Muscle of arm (tissue), 14 donors: ENCODE data around the gene FMC1. TPM values are rescaled to one million over a fixed set of nuclear protein-coding genes. Genes with fewer than 3 reads are reported as not detected.
"Not testable (repeated sequence)": the region's sequence is repeated elsewhere in the genome, so short reads cannot be mapped to it uniquely, and the experiment has no call there.

Source experiments
- DNase-seq: peaks from one replicate; pipeline ENCODE4 v3.0.0-alpha.2; 2013
- long read RNA-seq, 11 donors: transcript quantifications; one replicate each; lab custom pipeline, GENCODE V29; 2026
- polyA plus RNA-seq, 12 donors: library from polyadenylated mRNA; unstranded; fragments of 120-200 nt; gene quantifications; one replicate each; pipeline ENCODE4 v1.2.1, GENCODE V29; 2013; ENCODE audit not compliant: insufficient read length in 12 of 12

The FMC1 gene, protein sequence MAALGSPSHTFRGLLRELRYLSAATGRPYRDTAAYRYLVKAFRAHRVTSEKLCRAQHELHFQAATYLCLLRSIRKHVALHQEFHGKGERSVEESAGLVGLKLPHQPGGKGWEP
- polyA plus RNA-seq = 10 to 100 TPM in 9 of 12 donors, 1 to 10 TPM in 1, not detected in 2; 5.3 to 23.6 (median 18.2) TPM
- long read RNA-seq, donor 1, transcript FMC1-201 (2 exons, 1,210 nt) = major isoform, 61 of 63 reads
- long read RNA-seq, donor 1, partial matches to known transcripts = 0 of 63 reads
- long read RNA-seq, donor 1, other reads (novel, unspliced or antisense) = 0 of 63 reads
- long read RNA-seq, donor 2, transcript FMC1-203 (2 exons, 460 nt) = minor isoform, 7 of 89 reads
- long read RNA-seq, donor 2, transcript FMC1-201 (2 exons, 1,210 nt) = major isoform, 52 of 89 reads
- long read RNA-seq, donor 2, partial matches to known transcripts = 28 of 89 reads
- long read RNA-seq, donor 2, other reads (novel, unspliced or antisense) = 0 of 89 reads
- long read RNA-seq, donor 3, transcript FMC1-201 (2 exons, 1,210 nt) = major isoform, 29 of 34 reads
- long read RNA-seq, donor 3, partial matches to known transcripts = 0 of 34 reads
- long read RNA-seq, donor 3, other reads (novel, unspliced or antisense) = 0 of 34 reads
- long read RNA-seq, donor 4, transcript FMC1-201 (2 exons, 1,210 nt) = major isoform, 18 of 21 reads
- long read RNA-seq, donor 4, partial matches to known transcripts = 0 of 21 reads
- long read RNA-seq, donor 4, other reads (novel, unspliced or antisense) = 0 of 21 reads
- long read RNA-seq, donor 5, transcript FMC1-203 (2 exons, 460 nt) = minor isoform, 10 of 55 reads
- long read RNA-seq, donor 5, transcript FMC1-201 (2 exons, 1,210 nt) = major isoform, 45 of 55 reads
- long read RNA-seq, donor 5, partial matches to known transcripts = 0 of 55 reads
- long read RNA-seq, donor 5, other reads (novel, unspliced or antisense) = 0 of 55 reads
- long read RNA-seq, donor 6, transcript FMC1-201 (2 exons, 1,210 nt) = major isoform, 29 of 31 reads
- long read RNA-seq, donor 6, partial matches to known transcripts = 0 of 31 reads
- long read RNA-seq, donor 6, other reads (novel, unspliced or antisense) = 0 of 31 reads
- long read RNA-seq, donor 7, transcript FMC1-201 (2 exons, 1,210 nt) = major isoform, 22 of 26 reads
- long read RNA-seq, donor 7, partial matches to known transcripts = 0 of 26 reads
- long read RNA-seq, donor 7, other reads (novel, unspliced or antisense) = 0 of 26 reads
- long read RNA-seq, donor 8, transcript FMC1-203 (2 exons, 460 nt) = minor isoform, 5 of 45 reads
- long read RNA-seq, donor 8, transcript FMC1-201 (2 exons, 1,210 nt) = major isoform, 39 of 45 reads
- long read RNA-seq, donor 8, partial matches to known transcripts = 0 of 45 reads
- long read RNA-seq, donor 8, other reads (novel, unspliced or antisense) = 0 of 45 reads
- long read RNA-seq, donor 9, transcript FMC1-201 (2 exons, 1,210 nt) = major isoform, 24 of 28 reads
- long read RNA-seq, donor 9, partial matches to known transcripts = 0 of 28 reads
- long read RNA-seq, donor 9, other reads (novel, unspliced or antisense) = 0 of 28 reads
- long read RNA-seq, donor 10, transcript FMC1-201 (2 exons, 1,210 nt) = major isoform, 43 of 48 reads
- long read RNA-seq, donor 10, transcript FMC1-203 (2 exons, 460 nt) = minor isoform, 5 of 48 reads
- long read RNA-seq, donor 10, partial matches to known transcripts = 0 of 48 reads
- long read RNA-seq, donor 10, other reads (novel, unspliced or antisense) = 0 of 48 reads
- long read RNA-seq, donor 11, transcript FMC1-201 (2 exons, 1,210 nt) = major isoform, 47 of 51 reads
- long read RNA-seq, donor 11, partial matches to known transcripts = 0 of 51 reads
- long read RNA-seq, donor 11, other reads (novel, unspliced or antisense) = 0 of 51 reads

- peak; percentile 95 for DNase-seq
Measured at GRCh38 chr7:139341058-139341775, at the start of gene FMC1. Gene FMC1, plus strand, starts transcription at chr7:139341337. Its CDS starts 48 bp downstream, at chr7:139341385.

- no peak for DNase-seq
Measured at GRCh38 chr7:139292821-139293220, 48.3 kb upstream of the FMC1 start.

GRCh38 chr7:139293534-139293933 lies 47.6 kb upstream of the FMC1 start:
- no peak for DNase-seq

DNA sequence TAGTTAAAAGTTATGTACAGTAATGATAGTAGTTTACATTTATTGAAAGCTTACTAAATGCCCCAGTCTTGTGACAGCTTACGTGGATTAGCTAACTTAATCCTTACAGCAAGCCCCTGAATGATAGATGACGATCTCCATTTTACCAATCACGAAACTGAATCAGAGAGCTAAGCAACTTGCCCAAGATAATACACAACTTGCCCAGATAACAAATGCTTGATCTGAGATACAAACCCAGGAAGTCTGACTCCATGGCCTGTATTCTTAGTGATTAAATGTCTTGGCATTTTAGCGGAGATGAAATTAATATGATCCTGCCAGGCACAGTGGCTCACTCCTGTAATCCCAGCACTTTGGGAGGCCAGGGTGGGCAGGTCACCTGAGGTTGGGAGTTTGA lies 46.9 kb upstream of the FMC1 start:
- no peak for DNase-seq

- DNase-seq = no peak
Measured at GRCh38 chr7:139294951-139295575, 46.1 kb upstream of the FMC1 start.

- DNase-seq = no peak
Measured at GRCh38 chr7:139297795-139298194, 43.3 kb upstream of the FMC1 start.

GRCh38 chr7:139299296-139299695 lies 41.8 kb upstream of the FMC1 start:
- DNase-seq = no peak

- DNase-seq = no peak
Measured at GRCh38 chr7:139300390-139300789, 40.7 kb upstream of the FMC1 start.

DNA sequence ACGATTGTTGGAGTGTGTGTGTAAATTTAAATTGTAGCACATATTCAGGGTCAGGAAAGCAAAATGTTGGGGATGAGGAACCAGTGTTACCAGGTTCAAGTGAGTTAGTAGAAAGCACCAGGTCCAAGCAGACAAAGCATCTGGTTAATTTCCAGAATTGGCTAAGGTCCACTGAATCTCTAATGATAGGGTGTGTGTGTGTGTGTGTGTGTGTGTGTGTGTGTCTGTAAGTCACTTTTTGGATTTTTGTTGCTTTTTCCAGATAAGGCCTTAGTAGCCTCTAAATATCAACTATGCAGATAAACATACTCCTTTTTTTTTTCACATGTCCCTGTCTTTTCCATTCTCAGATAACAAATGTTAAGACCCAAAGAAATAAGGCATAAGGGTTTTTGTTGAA lies 36.6 kb upstream of the FMC1 start:
- DNase-seq = no peak

DNA sequence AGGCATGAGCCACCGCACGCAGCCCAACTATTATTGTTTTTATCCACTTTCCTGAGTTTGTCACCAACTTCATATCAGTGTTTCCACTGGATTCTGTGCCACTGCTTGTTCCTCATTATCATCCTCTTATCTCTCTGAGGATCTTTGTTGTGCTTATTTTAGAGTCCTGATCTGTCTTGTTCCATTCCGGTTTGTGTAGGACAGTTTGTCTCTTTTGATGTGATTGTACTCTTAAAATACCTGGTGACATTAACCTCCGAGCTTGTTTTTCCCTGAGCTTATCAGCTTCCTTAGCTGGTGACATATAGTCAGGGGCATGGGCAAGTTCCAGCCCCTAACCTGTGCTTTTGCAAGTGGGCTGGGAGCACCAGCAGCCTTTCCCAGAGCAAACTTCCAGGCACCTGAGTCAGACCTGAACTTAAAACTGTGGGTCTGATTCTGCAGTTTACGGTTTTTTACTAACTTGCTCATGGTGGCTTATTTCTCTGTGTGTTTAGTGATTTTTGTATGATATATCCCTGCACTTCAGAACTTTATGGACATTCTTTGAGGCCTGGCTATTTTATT lies 23.1 kb upstream of the FMC1 start:
- no peak for DNase-seq

DNA sequence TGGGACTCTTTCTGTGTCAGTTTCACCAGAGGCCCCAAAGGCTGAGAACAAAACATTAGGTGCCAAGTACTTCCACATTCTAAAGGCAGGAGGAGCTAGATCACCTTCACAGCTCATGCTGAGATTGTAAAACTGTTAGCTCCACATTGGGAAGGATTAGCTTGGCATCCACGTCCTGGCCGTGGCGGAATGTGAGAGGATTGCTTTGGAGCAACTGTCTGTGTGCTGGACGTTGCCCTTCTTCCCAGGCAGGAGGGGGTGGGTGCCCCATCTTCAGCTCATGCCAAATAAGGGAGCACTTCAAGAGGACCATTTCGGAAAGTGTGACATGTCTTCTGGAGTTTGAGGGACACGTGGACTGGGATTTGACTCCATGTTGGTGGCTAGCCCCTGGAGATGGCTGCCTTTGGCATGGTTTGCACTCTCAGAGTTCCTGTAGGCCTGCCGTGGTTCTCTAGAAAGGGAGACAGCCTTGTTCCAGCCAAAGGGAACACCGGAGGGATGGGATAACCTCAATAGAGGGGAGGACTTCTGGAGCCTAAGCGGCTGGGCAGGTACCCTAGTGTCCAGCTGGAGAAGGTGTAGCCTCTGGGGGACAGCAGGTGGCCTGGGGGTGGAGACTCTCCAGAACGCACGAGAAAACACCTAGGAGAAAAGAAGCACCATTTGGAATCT lies 19.9 kb upstream of the FMC1 start:
- DNase-seq = no peak

- DNase-seq = not testable (repeated sequence)
Measured at GRCh38 chr7:139324709-139325108, 16.4 kb upstream of the FMC1 start.

- DNase-seq = no peak
Measured at GRCh38 chr7:139328375-139328774, 12.8 kb upstream of the FMC1 start.

- DNase-seq = no peak
Measured at GRCh38 chr7:139329119-139329518, 12.0 kb upstream of the FMC1 start.

DNA sequence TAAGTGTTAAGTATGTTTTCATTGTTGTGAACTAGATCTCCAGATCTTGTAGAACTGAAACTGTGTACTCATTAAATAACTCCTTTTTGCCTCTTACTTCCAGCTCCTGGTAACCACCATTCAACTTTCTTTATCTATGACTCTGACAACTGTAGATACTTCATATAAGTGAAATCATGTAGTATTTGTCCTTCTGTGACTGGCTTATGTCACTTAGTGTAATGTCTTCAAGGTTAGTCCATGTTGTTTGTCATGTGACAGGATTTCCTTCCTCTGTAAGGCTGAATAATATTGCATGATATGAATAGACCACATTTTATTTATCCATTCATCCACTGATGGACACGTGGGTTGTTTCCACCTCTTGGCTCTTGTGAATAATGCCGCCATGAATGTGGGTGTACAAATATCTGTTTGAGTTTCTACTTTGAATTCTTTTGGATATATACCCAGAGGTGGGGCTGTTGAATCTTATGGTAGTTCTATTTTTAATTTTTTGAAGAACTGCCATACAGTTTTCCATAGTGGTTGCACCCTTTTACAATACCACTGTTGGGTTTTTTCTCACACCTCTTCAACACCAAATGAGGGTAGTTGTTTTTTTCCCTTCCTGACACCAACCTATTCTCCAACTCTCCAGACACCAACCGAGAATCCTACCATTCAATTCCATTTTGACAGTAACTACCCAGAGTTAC lies 10.7 kb upstream of the FMC1 start:
- no peak for DNase-seq

- DNase-seq = no peak
Measured at GRCh38 chr7:139332697-139333359, 8.3 kb upstream of the FMC1 start.

DNA sequence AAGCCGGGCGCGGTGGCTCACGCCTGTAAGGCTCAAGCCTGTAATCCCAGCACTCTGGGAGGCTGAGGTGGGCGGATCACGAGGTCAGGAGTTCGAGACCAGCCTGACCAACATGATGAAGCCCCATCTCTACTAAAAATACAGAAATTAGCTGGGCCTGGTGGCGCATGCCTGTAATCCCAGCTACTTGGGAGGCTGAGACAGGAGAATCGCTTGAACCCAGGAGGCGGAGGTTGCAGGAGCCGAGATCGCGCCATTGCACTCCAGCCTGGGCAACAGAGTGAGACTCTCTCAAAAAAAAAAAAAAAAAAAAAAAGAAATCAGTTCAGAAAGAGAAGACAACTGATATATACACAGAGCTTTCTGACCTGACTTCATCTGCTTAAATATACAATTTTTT lies 7.7 kb upstream of the FMC1 start:
- DNase-seq = not testable (repeated sequence)
